BJ (cell line): Measurements from ENCODE around the gene MAP4. TPM values are rescaled to one million over a fixed set of nuclear protein-coding genes. Genes with fewer than 3 reads are reported as not detected.
"Not testable (repeated sequence)": the region's sequence is repeated elsewhere in the genome, so short reads cannot be mapped to it uniquely, and the experiment has no call there.

ENCODE experiments used
- CTCF ChIA-PET: fragments of 350-600 bp; formaldehyde crosslinking; extraction: SDS; loops from one replicate; lab custom pipeline; 2021; ENCODE audit warnings: antibody characterized with exemption, inconsistent platforms; lab: Yijun Ruan, JAX
- POLR2A ChIA-PET: fragments of 300-600 bp; sonication (Branson Sonifier 250); formaldehyde crosslinking; extraction: SDS; loops from one replicate; lab custom pipeline; 2021; ENCODE audit warnings: antibody characterized with exemption; lab: Charles Lee
- DNase-seq: peaks from one replicate; pipeline ENCODE4 v3.0.0-alpha.2; 2011; ENCODE audit warnings: low read depth
- H3K27me3 ChIP-seq: 2 replicates; pipeline ENCODE4 v1.6.0; 2011; ENCODE audit warnings: low read length; ENCODE audit not compliant: control insufficient read depth, insufficient read depth
- H3K36me3 ChIP-seq: 2 replicates; pipeline ENCODE4 v1.5.1; 2011; ENCODE audit warnings: low read length; ENCODE audit not compliant: control insufficient read depth, insufficient read depth
- H3K4me3 ChIP-seq: 2 replicates; pipeline ENCODE4 v1.5.1; 2011; ENCODE audit warnings: low read depth, mild to moderate bottlenecking, control low read depth, low read length
- polyA plus RNA-seq: library from polyadenylated mRNA; depleted of rRNA; stranded (reverse); fragments of >200 nt; gene quantifications from 2 replicates; pipeline ENCODE4 v1.2.3, GENCODE V29; 2011
- TF ChIP-seq, protein P1 (sequence below): IDR thresholded peaks from 2 replicates; pipeline ENCODE4 v1.5.1; 2011; ENCODE audit warnings: low read depth, mild to moderate bottlenecking, control low read depth, inconsistent platforms, low read length, moderate library complexity; ENCODE audit not compliant: insufficient read depth

The MAP4 gene
- polyA plus RNA-seq, 1 experiment = 247 TPM

DNA sequence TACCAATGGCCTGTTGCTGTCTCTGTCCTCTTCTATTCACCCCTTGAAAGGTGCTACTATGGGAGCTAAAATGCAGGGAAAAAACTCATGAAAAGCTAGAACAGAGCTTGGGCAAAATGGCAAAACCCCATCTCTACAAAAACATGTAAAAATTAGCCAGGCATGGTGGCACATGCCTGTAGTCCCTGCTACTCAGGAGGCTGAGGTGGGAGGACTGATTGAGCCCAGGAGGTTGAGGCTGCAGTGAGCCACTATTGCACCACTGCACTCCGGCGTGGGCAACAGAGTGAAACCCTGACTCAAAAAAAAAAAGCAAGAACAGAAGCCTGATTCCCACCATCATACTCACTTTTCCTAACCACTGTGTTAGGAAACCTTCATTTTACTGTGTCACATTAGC, 1.9 kb downstream of the MAP4 start:
- CTCF ChIA-PET = interaction anchor here (1.2 to 2.6 kb wide), 3 partner anchors 16 to 137 kb away, joined by 6 to 7 read pairs (median 7); no protein-coding TSS in a partner anchor
- POLR2A ChIA-PET = no interaction called here

DNA sequence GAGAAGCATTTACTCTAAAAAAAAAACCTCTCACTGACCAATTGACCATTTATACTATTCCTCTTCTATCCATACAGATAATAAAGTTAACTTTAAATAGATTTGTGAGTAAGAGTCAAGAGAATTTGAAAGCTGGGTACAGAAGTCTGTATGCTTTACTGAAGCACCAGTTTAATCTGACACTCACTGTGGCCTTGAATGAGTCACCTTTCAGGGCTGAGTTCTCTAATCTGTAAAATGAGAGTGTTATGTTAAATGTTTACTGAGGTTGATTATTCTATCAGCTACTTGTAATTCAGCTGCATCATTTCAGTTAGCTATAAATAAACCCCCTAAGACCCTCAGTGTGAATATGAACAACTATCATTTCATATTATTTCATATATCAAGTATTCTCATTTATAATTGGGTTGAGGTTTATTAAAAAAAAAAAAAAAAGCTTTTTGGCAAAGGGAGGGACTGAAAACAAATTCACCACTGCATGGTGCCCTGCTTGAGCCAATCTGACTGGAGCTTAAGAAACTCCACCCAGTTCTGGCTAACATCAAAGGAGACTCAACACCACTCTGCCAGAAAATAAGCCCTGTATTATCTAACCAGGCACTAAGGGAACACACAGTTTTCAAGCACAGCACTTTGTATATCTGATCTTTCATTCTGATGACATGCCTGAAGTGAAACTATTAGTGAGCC, 2.8 kb downstream of the MAP4 start:
- DNase-seq = peak; percentile 40
- POLR2A ChIA-PET = interaction anchor here (0.5 to 0.6 kb wide), 3 partner anchors 102 to 517 kb away, joined by 3 to 6 read pairs (median 3); no protein-coding TSS in a partner anchor

More for the DNA sequence above, 1.9 kb downstream of the MAP4 start:
- TF ChIP-seq, protein P1, sequence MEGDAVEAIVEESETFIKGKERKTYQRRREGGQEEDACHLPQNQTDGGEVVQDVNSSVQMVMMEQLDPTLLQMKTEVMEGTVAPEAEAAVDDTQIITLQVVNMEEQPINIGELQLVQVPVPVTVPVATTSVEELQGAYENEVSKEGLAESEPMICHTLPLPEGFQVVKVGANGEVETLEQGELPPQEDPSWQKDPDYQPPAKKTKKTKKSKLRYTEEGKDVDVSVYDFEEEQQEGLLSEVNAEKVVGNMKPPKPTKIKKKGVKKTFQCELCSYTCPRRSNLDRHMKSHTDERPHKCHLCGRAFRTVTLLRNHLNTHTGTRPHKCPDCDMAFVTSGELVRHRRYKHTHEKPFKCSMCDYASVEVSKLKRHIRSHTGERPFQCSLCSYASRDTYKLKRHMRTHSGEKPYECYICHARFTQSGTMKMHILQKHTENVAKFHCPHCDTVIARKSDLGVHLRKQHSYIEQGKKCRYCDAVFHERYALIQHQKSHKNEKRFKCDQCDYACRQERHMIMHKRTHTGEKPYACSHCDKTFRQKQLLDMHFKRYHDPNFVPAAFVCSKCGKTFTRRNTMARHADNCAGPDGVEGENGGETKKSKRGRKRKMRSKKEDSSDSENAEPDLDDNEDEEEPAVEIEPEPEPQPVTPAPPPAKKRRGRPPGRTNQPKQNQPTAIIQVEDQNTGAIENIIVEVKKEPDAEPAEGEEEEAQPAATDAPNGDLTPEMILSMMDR = no peak
- Histone ChIP-seq H3K4me3 (no peak overlapping the region), H3K27me3 (no peaks in the 10 kb centered on the region), H3K36me3 (no peaks in the 10 kb centered on the region; the same call in 1 of the 2 replicates)
- no peak for DNase-seq

DNA sequence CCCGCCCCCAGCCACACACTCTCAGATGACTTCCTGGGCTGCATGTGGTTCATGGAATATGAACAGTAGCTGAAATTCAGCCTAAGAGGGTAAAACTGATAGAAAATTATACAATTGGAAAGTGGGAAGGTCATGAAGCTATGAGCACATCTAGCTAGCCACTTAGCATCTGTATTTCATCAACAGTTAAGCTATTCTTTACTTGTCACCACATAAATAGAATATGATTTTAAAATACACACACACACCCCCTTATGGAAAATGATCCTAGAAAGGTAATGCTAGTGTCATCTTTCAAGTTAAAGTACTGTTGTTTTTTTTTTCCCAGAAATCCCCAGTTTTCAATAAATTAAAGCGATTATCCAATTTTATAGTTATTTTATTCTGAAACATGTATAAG, 3.6 kb downstream of the MAP4 start:
- POLR2A ChIA-PET = no interaction called here
- CTCF ChIA-PET = interaction anchor here (2.6 kb wide), 1 partner anchor 14 kb away, joined by 7 read pairs; no protein-coding TSS in a partner anchor

More for the DNA sequence above, 2.8 kb downstream of the MAP4 start:
- H3K27me3 ChIP-seq = no peaks in the 10 kb centered on the region
- no peak overlapping the region for H3K4me3 ChIP-seq
- CTCF ChIA-PET = interaction anchor here (0.6 to 2.6 kb wide), 5 partner anchors 15 to 140 kb away, joined by 3 to 7 read pairs (median 6); no protein-coding TSS in a partner anchor
- H3K36me3 ChIP-seq = no peaks in the 10 kb centered on the region; the same call in 1 of the 2 replicates
- TF ChIP-seq, protein P1 = no peak

DNA sequence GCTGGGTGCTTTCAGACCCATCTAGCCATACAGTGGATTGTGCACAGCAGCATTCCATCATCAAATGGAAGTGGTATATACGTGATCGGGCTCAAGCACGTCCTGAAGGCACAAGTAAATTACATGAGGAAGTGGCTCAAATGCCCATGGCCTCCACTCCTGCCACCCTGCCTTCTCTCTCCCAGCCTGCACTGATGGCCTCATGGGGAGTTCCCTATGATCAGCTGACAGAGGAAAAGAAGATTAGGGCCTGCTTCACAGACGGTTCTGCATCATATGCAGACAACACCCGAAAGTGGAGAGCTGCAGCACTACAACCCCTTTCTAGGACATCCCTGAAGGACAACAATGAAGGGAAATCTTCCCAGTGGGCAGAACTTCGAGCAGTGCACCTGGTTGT, 8.2 kb downstream of the MAP4 start:
- DNase-seq, POLR2A ChIA-PET, H3K27me3 ChIP-seq, H3K4me3 ChIP-seq, H3K36me3 ChIP-seq: not testable (repeated sequence)
- CTCF ChIA-PET = interaction anchor here (0.7 kb wide), 1 partner anchor 71 kb away, joined by 4 read pairs; no protein-coding TSS in a partner anchor

More for the DNA sequence above, 3.6 kb downstream of the MAP4 start:
- TF ChIP-seq, protein P1 = no peak
- H3K4me3 ChIP-seq = no peak overlapping the region
- H3K27me3 ChIP-seq = no peaks in the 10 kb centered on the region
- H3K36me3 ChIP-seq = no peaks in the 10 kb centered on the region; the same call in 1 of the 2 replicates
- no peak for DNase-seq

DNA sequence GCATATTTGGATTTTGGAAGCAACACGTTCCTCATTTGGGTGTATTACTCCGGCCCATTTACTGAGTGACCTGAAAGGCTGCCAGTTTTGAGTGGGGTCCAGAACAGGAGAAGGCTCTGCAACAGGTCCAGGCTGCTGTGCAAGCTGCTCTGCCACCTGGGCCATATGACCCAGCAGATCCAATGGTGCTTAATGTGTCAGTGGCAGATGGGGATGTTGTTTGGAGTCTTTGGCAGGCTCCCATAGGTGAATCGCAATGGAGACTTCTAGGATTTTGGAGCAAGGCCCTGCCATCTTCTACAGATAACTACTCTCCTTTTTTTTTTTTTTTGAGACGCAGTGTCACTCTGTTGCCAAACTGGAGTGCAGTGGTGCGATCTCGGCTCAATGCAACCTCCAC, 8.9 kb downstream of the MAP4 start:
- POLR2A ChIA-PET, H3K4me3 ChIP-seq, H3K36me3 ChIP-seq, CTCF ChIA-PET, H3K27me3 ChIP-seq, DNase-seq: not testable (repeated sequence)

DNA sequence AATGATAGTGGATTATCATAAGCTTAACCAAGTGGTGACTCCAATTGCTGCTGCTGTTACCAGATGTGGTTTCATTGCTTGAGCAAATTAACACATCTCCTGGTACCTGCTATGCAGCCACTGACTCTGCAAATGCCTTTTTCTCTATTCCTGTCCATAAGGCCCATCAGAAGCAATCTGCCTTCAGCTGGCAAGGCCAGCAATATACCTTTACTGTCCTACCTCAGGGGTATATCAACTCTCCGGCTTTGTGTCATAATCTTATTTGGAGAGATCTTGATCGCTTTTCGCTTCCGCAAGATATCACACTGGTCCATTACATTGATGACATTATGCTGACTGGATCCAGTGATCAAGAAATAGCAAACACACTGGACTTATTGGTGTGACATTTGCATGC, 9.4 kb downstream of the MAP4 start:
- DNase-seq, CTCF ChIA-PET, H3K27me3 ChIP-seq, H3K36me3 ChIP-seq, POLR2A ChIA-PET, H3K4me3 ChIP-seq: not testable (repeated sequence)
